HepG2 (cell line): ENCODE results near the gene HDAC3. TPM values are rescaled to one million over a fixed set of nuclear protein-coding genes. Genes with fewer than 3 reads are reported as not detected.

ENCODE experiments used
- ATRX ChIP-seq: sonication (generic); formaldehyde crosslinking; IDR thresholded peaks from 2 replicates; pipeline ENCODE4 v1.4.0; 2020; ENCODE audit warnings: missing genetic modification reagents, borderline replicate concordance
- FOXC1 ChIP-seq: sonication (generic); formaldehyde crosslinking; IDR thresholded peaks from 2 replicates; pipeline ENCODE4 v1.8.0; 2022; ENCODE audit warnings: mild to moderate bottlenecking, missing genetic modification reagents, borderline replicate concordance
- NFRKB ChIP-seq: fragments of 450-650 bp; IDR thresholded peaks from 2 replicates; pipeline ENCODE4 v1.6.1; 2017
- RAD21 ChIP-seq: fragments of 450-650 bp; formaldehyde crosslinking; IDR thresholded peaks from 2 replicates; pipeline ENCODE4 v1.5.0; 2020; ENCODE audit warnings: mild to moderate bottlenecking
- SMAD9 ChIP-seq: sonication (generic); formaldehyde crosslinking; IDR thresholded peaks from 2 replicates; pipeline ENCODE4 v1.5.1; 2020; ENCODE audit warnings: mild to moderate bottlenecking, missing genetic modification reagents
- SRSF4 ChIP-seq: fragments of 200-400 bp; formaldehyde crosslinking; IDR thresholded peaks from one replicate; pipeline ENCODE4 v1.6.1; 2018; ENCODE audit warnings: mild to moderate bottlenecking, low read depth, low read length, moderate library complexity; ENCODE audit not compliant: poor library complexity, severe bottlenecking
- ZNF230 ChIP-seq: sonication (generic); formaldehyde crosslinking; IDR thresholded peaks from 2 replicates; pipeline ENCODE4 v1.4.0; 2020; ENCODE audit warnings: mild to moderate bottlenecking, missing genetic modification reagents
- ZNF235 ChIP-seq: sonication (generic); formaldehyde crosslinking; IDR thresholded peaks from 2 replicates; pipeline ENCODE4 v1.8.1; 2023; ENCODE audit warnings: mild to moderate bottlenecking, missing genetic modification reagents, borderline replicate concordance
- ZNF274 ChIP-seq: sonication (generic); formaldehyde crosslinking; IDR thresholded peaks from 2 replicates; pipeline ENCODE4 v1.5.1; 2020; ENCODE audit warnings: mild to moderate bottlenecking, missing genetic modification reagents
- ZNF337 ChIP-seq: sonication (generic); formaldehyde crosslinking; IDR thresholded peaks from 2 replicates; pipeline ENCODE4 v1.5.1; 2020; ENCODE audit warnings: missing genetic modification reagents, low read depth, mild to moderate bottlenecking, borderline replicate concordance
- ZNF569 ChIP-seq: sonication (generic); formaldehyde crosslinking; IDR thresholded peaks from 2 replicates; pipeline ENCODE4 v1.5.0; 2020; ENCODE audit warnings: mild to moderate bottlenecking, missing genetic modification reagents, moderate library complexity, borderline replicate concordance
- ZNF614 ChIP-seq: IDR thresholded peaks from 2 replicates; pipeline ENCODE4 v1.6.1; 2018; ENCODE audit warnings: missing biosample characterization, missing genetic modification reagents, inconsistent platforms, borderline replicate concordance
- ZNF672 ChIP-seq: sonication (generic); formaldehyde crosslinking; IDR thresholded peaks from 2 replicates; pipeline ENCODE4 v1.8.1; 2022; ENCODE audit warnings: missing genetic modification reagents
- ZSCAN29 ChIP-seq: sonication (generic); formaldehyde crosslinking; conservative IDR thresholded peaks from 2 replicates; pipeline ENCODE4 v1.4.0; 2020; ENCODE audit warnings: mild to moderate bottlenecking, missing genetic modification reagents
- ZSCAN31 ChIP-seq: sonication (generic); formaldehyde crosslinking; IDR thresholded peaks from 2 replicates; pipeline ENCODE4 v1.5.0; 2020; ENCODE audit warnings: low read depth, mild to moderate bottlenecking, missing genetic modification reagents
- polyA plus RNA-seq, 8 experiments: library from polyadenylated mRNA; depleted of rRNA in 3 of 8; stranded (reverse) in 7 of 8; unstranded in 1 of 8; fragments of >200 nt; fragmentation: Illumina TruSeq in 4 of 8; extraction: Trizol in 4 of 8; gene quantifications; 2 replicates each; pipeline versions ENCODE4 v1.2.1 to v1.2.3, GENCODE V29; 2011 to 2016; ENCODE audit warnings: low read depth in 4 of 8, missing spikeins in 1 of 8, mixed read lengths in 1 of 8; ENCODE audit not compliant: insufficient read depth in 1 of 8
- total RNA-seq, 5 experiments: library from RNA; depleted of rRNA; stranded (reverse); fragments of >200 nt; fragmentation: Illumina TruSeq; extraction: Trizol; gene quantifications; 2 replicates each; pipeline ENCODE4 v1.2.3, GENCODE V29; 2016; ENCODE audit warnings: low read depth in 1 of 5
- TF ChIP-seq, protein P1 (sequence below): sonication (generic); formaldehyde crosslinking; IDR thresholded peaks from 2 replicates; pipeline ENCODE4 v1.4.0; 2020; ENCODE audit warnings: mild to moderate bottlenecking, missing genetic modification reagents
- TF ChIP-seq, protein P2 (sequence below): sonication (generic); IDR thresholded peaks from 2 replicates; pipeline ENCODE4 v1.6.1; 2016; ENCODE audit warnings: low read depth, borderline replicate concordance
- TF ChIP-seq, protein P3 (sequence below): sonication (generic); formaldehyde crosslinking; IDR thresholded peaks from 2 replicates; pipeline ENCODE4 v1.5.0; 2020; ENCODE audit warnings: missing genetic modification reagents
- TF ChIP-seq, protein P4 (sequence below): sonication (generic); formaldehyde crosslinking; conservative IDR thresholded peaks from 2 replicates; pipeline ENCODE4 v1.8.1; 2023; ENCODE audit warnings: missing genetic modification reagents
- TF ChIP-seq, protein P5 (sequence below): sonication (generic); formaldehyde crosslinking; IDR thresholded peaks from 2 replicates; pipeline ENCODE4 v1.8.0; 2022; ENCODE audit warnings: mild to moderate bottlenecking, missing genetic modification reagents, moderate library complexity
- TF ChIP-seq, protein P6 (sequence below): sonication (generic); formaldehyde crosslinking; IDR thresholded peaks from 2 replicates; pipeline ENCODE4 v1.4.0; 2020; ENCODE audit warnings: mild to moderate bottlenecking, missing genetic modification reagents

HDAC3 gene
- total and polyA plus RNA-seq, 2 of the 13 experiments (the other 11 are each of a cell fraction or from before 2014, with no cell fraction given): 84.0 to 94.1 TPM

DNA sequence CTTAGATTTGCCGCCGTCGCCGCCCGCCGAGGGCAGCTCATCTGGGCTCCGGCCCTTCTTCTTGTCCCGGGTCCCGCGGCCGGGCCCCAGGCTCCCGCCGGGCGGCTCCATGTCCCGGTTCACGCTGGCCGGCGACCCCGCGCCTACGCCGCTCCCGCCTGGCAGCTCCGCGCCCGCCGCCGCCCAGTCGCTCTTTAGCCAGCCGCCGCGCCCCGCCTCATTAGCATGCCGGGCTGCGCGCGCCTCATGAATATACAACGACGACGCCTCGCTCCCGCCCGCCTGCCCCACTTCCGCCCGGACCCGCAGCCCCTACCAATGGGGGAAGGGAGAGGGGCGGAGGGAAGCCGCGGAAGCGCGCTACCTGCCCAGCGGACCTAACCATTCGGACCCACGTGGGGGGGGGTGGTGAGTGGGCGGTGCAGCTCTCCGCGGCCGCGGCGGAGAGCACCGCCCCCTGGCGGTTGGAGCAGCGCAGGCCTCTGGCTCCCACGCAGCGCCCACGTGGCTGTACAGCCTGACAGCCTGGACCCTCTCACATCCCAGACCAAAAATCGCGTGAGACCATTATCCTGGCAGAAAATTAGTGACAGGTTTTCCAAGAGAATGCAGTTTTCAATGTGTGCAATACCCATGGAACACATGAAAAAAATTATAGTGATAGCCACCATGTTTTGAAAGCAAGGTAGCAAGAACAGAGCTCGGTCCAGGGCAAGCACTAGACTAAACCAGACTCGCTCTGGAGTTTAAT lies 17.7 kb downstream of the HDAC3 start, which contains the start of gene DIAPH1 (continued):
- TF ChIP-seq ZNF672 (CRISPR knock-in tag): no peak
- TF ChIP-seq, protein P1, sequence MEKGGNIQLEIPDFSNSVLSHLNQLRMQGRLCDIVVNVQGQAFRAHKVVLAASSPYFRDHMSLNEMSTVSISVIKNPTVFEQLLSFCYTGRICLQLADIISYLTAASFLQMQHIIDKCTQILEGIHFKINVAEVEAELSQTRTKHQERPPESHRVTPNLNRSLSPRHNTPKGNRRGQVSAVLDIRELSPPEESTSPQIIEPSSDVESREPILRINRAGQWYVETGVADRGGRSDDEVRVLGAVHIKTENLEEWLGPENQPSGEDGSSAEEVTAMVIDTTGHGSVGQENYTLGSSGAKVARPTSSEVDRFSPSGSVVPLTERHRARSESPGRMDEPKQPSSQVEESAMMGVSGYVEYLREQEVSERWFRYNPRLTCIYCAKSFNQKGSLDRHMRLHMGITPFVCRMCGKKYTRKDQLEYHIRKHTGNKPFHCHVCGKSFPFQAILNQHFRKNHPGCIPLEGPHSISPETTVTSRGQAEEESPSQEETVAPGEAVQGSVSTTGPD (CRISPR knock-in tag): no peak
- TF ChIP-seq ZNF614 (CRISPR knock-in tag): no peak
- TF ChIP-seq RAD21 (CRISPR knock-in tag): peak; percentile 99
- no peak for TF ChIP-seq SRSF4
- peak; percentile 48; the same call in 1 of the 2 replicates for TF ChIP-seq ZNF235 (CRISPR knock-in tag)
- no peak for TF ChIP-seq ZNF274 (CRISPR knock-in tag)
- TF ChIP-seq FOXC1: 0 out of 2 replicates have a peak, but pooled peaks have one; percentile 26
- TF ChIP-seq, protein P2, sequence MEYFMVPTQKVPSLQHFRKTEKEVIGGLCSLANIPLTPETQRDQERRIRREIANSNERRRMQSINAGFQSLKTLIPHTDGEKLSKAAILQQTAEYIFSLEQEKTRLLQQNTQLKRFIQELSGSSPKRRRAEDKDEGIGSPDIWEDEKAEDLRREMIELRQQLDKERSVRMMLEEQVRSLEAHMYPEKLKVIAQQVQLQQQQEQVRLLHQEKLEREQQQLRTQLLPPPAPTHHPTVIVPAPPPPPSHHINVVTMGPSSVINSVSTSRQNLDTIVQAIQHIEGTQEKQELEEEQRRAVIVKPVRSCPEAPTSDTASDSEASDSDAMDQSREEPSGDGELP: peak; percentile 35; the same call in 1 of the 2 replicates
- TF ChIP-seq ZSCAN31 (CRISPR knock-in tag): peak; percentile 93
- TF ChIP-seq, protein P3, sequence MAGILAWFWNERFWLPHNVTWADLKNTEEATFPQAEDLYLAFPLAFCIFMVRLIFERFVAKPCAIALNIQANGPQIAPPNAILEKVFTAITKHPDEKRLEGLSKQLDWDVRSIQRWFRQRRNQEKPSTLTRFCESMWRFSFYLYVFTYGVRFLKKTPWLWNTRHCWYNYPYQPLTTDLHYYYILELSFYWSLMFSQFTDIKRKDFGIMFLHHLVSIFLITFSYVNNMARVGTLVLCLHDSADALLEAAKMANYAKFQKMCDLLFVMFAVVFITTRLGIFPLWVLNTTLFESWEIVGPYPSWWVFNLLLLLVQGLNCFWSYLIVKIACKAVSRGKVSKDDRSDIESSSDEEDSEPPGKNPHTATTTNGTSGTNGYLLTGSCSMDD: no peak
- TF ChIP-seq ATRX (CRISPR knock-in tag): no peak
- TF ChIP-seq SMAD9: no peak
- 0 out of 2 replicates have a peak, but pooled peaks have one; percentile 25 for TF ChIP-seq ZSCAN29 (CRISPR knock-in tag)
- TF ChIP-seq, protein P4, sequence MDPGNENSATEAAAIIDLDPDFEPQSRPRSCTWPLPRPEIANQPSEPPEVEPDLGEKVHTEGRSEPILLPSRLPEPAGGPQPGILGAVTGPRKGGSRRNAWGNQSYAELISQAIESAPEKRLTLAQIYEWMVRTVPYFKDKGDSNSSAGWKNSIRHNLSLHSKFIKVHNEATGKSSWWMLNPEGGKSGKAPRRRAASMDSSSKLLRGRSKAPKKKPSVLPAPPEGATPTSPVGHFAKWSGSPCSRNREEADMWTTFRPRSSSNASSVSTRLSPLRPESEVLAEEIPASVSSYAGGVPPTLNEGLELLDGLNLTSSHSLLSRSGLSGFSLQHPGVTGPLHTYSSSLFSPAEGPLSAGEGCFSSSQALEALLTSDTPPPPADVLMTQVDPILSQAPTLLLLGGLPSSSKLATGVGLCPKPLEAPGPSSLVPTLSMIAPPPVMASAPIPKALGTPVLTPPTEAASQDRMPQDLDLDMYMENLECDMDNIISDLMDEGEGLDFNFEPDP: no peak
- no peak for TF ChIP-seq ZNF569 (CRISPR knock-in tag)
- no peak for TF ChIP-seq NFRKB
- TF ChIP-seq, protein P5, sequence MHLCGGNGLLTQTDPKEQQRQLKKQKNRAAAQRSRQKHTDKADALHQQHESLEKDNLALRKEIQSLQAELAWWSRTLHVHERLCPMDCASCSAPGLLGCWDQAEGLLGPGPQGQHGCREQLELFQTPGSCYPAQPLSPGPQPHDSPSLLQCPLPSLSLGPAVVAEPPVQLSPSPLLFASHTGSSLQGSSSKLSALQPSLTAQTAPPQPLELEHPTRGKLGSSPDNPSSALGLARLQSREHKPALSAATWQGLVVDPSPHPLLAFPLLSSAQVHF: no peak
- peak; percentile 82; the same call in 1 of the 2 replicates for TF ChIP-seq ZNF230 (CRISPR knock-in tag)
- TF ChIP-seq, protein P6, sequence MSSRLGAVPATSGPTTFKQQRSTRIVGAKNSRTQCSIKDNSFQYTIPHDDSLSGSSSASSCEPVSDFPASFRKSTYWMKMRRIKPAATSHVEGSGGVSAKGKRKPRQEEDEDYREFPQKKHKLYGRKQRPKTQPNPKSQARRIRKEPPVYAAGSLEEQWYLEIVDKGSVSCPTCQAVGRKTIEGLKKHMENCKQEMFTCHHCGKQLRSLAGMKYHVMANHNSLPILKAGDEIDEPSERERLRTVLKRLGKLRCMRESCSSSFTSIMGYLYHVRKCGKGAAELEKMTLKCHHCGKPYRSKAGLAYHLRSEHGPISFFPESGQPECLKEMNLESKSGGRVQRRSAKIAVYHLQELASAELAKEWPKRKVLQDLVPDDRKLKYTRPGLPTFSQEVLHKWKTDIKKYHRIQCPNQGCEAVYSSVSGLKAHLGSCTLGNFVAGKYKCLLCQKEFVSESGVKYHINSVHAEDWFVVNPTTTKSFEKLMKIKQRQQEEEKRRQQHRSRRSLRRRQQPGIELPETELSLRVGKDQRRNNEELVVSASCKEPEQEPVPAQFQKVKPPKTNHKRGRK (CRISPR knock-in tag): peak; percentile 23; the same call in 1 of the 2 replicates
- 0 out of 2 replicates have a peak, but pooled peaks have one; percentile 8 for TF ChIP-seq ZNF337 (CRISPR knock-in tag)
